Endodermal cell (in vitro differentiated cells): ENCODE results near the gene EFEMP2. TPM values are rescaled to one million over a fixed set of nuclear protein-coding genes. Genes with fewer than 3 reads are reported as not detected.

Experiments
- DNase-seq: peaks from one replicate; pipeline ENCODE4 v3.0.0-alpha.2; 2017
- H3K27ac ChIP-seq: 2 replicates; pipeline ENCODE4 v1.5.1; 2013; ENCODE audit warnings: mild to moderate bottlenecking, low read depth, low read length, moderate library complexity
- H3K27me3 ChIP-seq: 2 replicates; pipeline ENCODE4 v1.6.1; 2013; ENCODE audit warnings: mild to moderate bottlenecking, low read length, moderate library complexity; ENCODE audit not compliant: insufficient read depth, control insufficient read depth, poor library complexity, severe bottlenecking
- H3K36me3 ChIP-seq: 2 replicates; pipeline ENCODE4 v1.7.0; 2013; ENCODE audit warnings: mild to moderate bottlenecking, low read length, moderate library complexity; ENCODE audit not compliant: control insufficient read depth, insufficient read depth
- H3K4me1 ChIP-seq: one replicate; pipeline ENCODE4 v1.7.0; 2013; ENCODE audit warnings: low read length; ENCODE audit not compliant: control insufficient read depth, insufficient read depth
- H3K4me3 ChIP-seq: 2 replicates; pipeline ENCODE4 v1.5.1; 2013; ENCODE audit warnings: mild to moderate bottlenecking, low read length, moderate library complexity
- H3K9ac ChIP-seq: 2 replicates; pipeline ENCODE4 v1.6.1; 2013; ENCODE audit warnings: mild to moderate bottlenecking, low read length, moderate library complexity; ENCODE audit not compliant: poor library complexity, severe bottlenecking; ENCODE audit errors: extremely low read depth
- H3K9me3 ChIP-seq: 2 replicates; pipeline ENCODE4 v1.6.1; 2013; ENCODE audit warnings: mild to moderate bottlenecking, low read length, moderate library complexity; ENCODE audit not compliant: control insufficient read depth
- H3K27ac Mint-ChIP-seq: 2 replicates; pipeline ENCODE4 v1.8.0; 2020; ENCODE audit warnings: mixed read lengths
- H3K27me3 Mint-ChIP-seq: 2 replicates; pipeline ENCODE4 v1.8.0; 2021; ENCODE audit warnings: mild to moderate bottlenecking, mixed read lengths; ENCODE audit not compliant: insufficient read depth
- H3K36me3 Mint-ChIP-seq: 2 replicates; pipeline ENCODE4 v1.8.0; 2020; ENCODE audit warnings: low read depth, mixed read lengths
- H3K4me1 Mint-ChIP-seq: 2 replicates; pipeline ENCODE4 v1.8.0; 2020; ENCODE audit warnings: mixed read lengths
- H3K4me3 Mint-ChIP-seq: 2 replicates; pipeline ENCODE4 v1.8.0; 2020; ENCODE audit warnings: mild to moderate bottlenecking, moderate library complexity, mixed read lengths
- H3K9me3 Mint-ChIP-seq: 2 replicates; pipeline ENCODE4 v1.8.0; 2020; ENCODE audit warnings: mild to moderate bottlenecking, mixed read lengths
- WGBS, 2 experiments: methylation state at CpG; one replicate each; pipeline versions ENCODE4 v1.1.5 to v1.1.7; 2013; ENCODE audit warnings: missing lambda C conversion rate in 2 of 2, mixed read lengths in 1 of 2; ENCODE audit not compliant: insufficient coverage in 1 of 2, insufficient read length in 1 of 2; 5-methylcytosine and 5-hydroxymethylcytosine counted together
- total RNA-seq, 2 donors: library from RNA; stranded (reverse); fragmentation: NEBNext Ultra II Directional in 1 of 2; extraction: Animal tissue kit (Norgen Biotek cat#: 25700) in 1 of 2; gene quantifications; 2 replicates in 1 of 2; 3 replicates in 1 of 2; pipeline ENCODE4 v1.2.1, GENCODE V29; 2021
- TF ChIP-seq, protein P1 (sequence below): fragments of 200-600 bp; sonication (generic); conservative IDR thresholded peaks from 2 replicates; pipeline ENCODE4 v1.5.0; 2021; ENCODE audit warnings: antibody characterized with exemption, mild to moderate bottlenecking

Gene EFEMP2
- total RNA-seq, 2 donors from 2014 or later: 84.5 to 99.6 TPM

DNA sequence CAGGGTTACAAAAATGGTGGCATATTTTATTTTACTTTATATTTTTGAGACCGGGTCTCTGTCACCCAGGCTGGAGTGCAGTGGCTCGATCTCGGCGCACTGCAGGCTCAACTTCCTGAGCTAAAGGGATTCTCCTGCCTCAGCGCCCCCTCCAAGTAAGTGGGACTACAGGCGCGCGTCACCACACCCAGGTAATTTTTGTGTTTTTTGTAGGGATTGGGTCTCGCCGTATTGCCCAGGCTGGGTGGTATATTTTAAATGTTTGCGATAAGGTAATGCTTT is 28.2 kb upstream of the EFEMP2 start:
- TF ChIP-seq, protein P1, sequence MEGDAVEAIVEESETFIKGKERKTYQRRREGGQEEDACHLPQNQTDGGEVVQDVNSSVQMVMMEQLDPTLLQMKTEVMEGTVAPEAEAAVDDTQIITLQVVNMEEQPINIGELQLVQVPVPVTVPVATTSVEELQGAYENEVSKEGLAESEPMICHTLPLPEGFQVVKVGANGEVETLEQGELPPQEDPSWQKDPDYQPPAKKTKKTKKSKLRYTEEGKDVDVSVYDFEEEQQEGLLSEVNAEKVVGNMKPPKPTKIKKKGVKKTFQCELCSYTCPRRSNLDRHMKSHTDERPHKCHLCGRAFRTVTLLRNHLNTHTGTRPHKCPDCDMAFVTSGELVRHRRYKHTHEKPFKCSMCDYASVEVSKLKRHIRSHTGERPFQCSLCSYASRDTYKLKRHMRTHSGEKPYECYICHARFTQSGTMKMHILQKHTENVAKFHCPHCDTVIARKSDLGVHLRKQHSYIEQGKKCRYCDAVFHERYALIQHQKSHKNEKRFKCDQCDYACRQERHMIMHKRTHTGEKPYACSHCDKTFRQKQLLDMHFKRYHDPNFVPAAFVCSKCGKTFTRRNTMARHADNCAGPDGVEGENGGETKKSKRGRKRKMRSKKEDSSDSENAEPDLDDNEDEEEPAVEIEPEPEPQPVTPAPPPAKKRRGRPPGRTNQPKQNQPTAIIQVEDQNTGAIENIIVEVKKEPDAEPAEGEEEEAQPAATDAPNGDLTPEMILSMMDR: no peak
- 70 to 72% methylated on average over 6 to 8 of the region's 11 CpGs for WGBS, 2 experiments
- Mint-ChIP-seq H3K9me3 (no peaks in the 10 kb centered on the region), H3K4me1 (peaks cover 8% of the 10 kb centered on the region), H3K27me3 (peaks cover 91% of the 10 kb centered on the region), H3K27ac (no peak overlapping the region), H3K36me3 (no peaks in the 10 kb centered on the region), H3K4me3 (peak overlapping the region; percentile 47)
- H3K27ac ChIP-seq: no peak overlapping the region
- no peak for DNase-seq
- H3K9me3 ChIP-seq: no peaks in the 10 kb centered on the region
- no peaks in the 10 kb centered on the region for H3K36me3 ChIP-seq
- H3K27me3 ChIP-seq: peaks cover 49% of the 10 kb centered on the region
- H3K4me1 ChIP-seq: peaks cover 3% of the 10 kb centered on the region
- H3K9ac ChIP-seq: no peak overlapping the region
- H3K4me3 ChIP-seq: peak overlapping the region; percentile 59

DNA sequence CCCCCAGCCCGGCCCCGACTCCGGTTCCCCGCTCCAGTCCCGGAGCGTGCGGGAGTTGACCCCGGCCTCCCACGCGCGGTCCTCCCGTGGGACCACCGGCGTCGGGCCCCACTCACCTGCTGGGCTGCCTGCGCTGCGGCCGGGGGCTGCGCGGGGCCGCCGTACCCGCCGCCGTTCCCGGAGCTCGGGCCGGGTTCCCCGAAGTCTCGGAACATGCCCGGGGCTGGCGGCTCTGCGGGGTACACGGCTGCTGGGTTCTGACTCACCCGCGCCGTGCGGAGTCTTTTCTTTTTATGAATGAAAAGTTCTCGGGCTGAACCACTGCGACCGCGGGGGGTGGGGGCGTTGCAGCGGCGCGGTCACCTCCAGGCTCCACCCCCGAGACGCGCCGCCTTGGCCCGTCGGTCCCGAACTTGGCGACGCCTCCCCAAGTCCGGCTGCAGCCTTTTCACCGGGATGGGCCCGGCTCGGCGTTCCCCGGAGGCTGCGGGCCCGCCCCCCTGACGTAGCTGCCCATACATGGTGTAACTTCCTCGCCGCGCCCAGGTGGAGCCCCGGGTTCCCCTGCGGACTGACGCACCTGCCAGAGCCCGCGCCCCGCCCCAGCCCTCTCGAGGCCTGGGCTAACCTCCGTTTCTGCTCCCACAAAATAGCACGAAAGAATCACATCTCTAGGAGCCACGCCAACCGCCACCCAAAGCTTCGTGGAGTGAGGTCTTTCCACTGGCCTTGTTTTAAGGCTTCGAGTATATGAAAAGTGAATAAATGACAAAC is 27.7 kb upstream of the EFEMP2 start, which contains the start of gene FOSL1:
Gene FOSL1, minus strand, starts transcription at position 264 of the 774 bp plus-strand sequence. Its CDS starts 49 bp downstream, at position 215.
- H3K9me3 Mint-ChIP-seq: no peaks in the 10 kb centered on the region
- peaks cover 89% of the 10 kb centered on the region for H3K27me3 Mint-ChIP-seq
- peaks cover 8% of the 10 kb centered on the region for H3K4me1 Mint-ChIP-seq
- Histone ChIP-seq H3K4me1 (peaks cover 3% of the 10 kb centered on the region), H3K9ac (peak within 1 kb of the TSS; percentile 15), H3K9me3 (no peaks in the 10 kb centered on the region), H3K4me3 (peak within 1 kb of the TSS; percentile 59), H3K27me3 (peaks cover 49% of the 10 kb centered on the region), H3K36me3 (no peaks in the 10 kb centered on the region), H3K27ac (no peak within 1 kb of the TSS)
- peak; percentile 98 for DNase-seq
- TF ChIP-seq, protein P1: no peak
- no peaks in the 10 kb centered on the region for H3K36me3 Mint-ChIP-seq
- 2 to 10% methylated on average over 15 to 80 of the region's 80 CpGs for WGBS, 2 experiments
- H3K4me3 Mint-ChIP-seq: peak within 1 kb of the TSS; percentile 47
- H3K27ac Mint-ChIP-seq: no peak within 1 kb of the TSS

DNA sequence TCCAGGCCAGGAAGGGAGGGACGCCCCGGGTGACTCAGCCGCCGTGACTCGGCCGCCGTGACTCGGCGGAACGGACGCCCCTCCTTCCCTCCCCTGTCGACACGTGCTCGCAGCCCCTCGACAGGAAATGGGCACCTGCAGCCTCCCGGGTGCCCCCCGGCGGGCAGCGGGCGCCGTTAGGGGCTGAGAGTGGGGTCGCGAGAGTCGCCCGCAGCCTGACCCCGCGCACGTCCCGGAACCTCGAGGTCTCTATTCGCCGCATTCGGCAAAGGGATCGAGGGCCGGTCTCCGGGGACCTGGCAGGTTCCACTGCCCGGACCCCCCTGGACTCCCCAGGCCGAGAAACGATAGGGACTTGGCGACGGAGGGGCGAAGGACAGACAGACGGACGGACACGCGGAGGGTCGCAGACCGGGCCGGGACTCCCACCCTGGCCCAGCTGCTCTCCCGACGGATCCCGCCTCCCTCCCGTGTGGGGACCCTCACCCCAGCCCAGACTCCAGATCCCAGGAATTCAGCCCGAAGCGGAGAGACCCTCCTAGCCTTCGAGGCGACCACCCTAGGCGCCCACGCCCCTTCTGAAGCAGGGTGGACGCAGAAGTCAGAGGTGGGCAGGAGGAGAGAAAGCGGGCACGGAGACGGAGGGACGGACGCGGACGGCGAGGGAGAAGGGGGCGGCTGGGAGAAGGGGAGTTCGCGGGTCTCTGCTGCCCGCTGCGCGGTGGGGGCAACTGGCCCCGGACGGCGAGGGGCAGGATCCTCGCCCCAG is 26.9 kb upstream of the EFEMP2 start:
- H3K36me3 ChIP-seq: no peaks in the 10 kb centered on the region
- Mint-ChIP-seq H3K4me1 (peaks cover 8% of the 10 kb centered on the region), H3K36me3 (no peaks in the 10 kb centered on the region), H3K27me3 (peaks cover 84% of the 10 kb centered on the region), H3K9me3 (no peaks in the 10 kb centered on the region), H3K4me3 (peak overlapping the region; percentile 47), H3K27ac (no peak overlapping the region)
- WGBS, 2 experiments: 4 to 9% methylated on average over 30 to 78 of the region's 78 CpGs
- H3K9me3 ChIP-seq: no peaks in the 10 kb centered on the region
- peaks cover 49% of the 10 kb centered on the region for H3K27me3 ChIP-seq
- TF ChIP-seq, protein P1: no peak
- DNase-seq: peak; percentile 82
- H3K4me3 ChIP-seq: peak overlapping the region; percentile 59
- H3K27ac ChIP-seq: no peak overlapping the region
- H3K9ac ChIP-seq: peak overlapping the region; percentile 15
- H3K4me1 ChIP-seq: peaks cover 3% of the 10 kb centered on the region
